HCT116 (cell line): ENCODE data around the gene SPATA17. TPM values are rescaled to one million over a fixed set of nuclear protein-coding genes. Genes with fewer than 3 reads are reported as not detected.

Experiments used
- ATAC-seq: fragments of 200-7000 bp; cut with Tn5 transposase; 2 replicates; pipeline ENCODE4 v1.9.1; 2020; ENCODE audit warnings: mild to moderate bottlenecking, moderate library complexity
- BruUV-seq: library from RNA; stranded (reverse); fragments of 400-500 nt; replicated peaks from 2 replicates; lab custom pipeline; 2021; lab: Mats Ljungman, UMichigan
- CTCF ChIA-PET: fragments of 300-600 bp; sonication (Branson Sonifier 250); formaldehyde crosslinking; loops from one replicate; lab custom pipeline; 2021; ENCODE audit warnings: antibody characterized with exemption; lab: Charles Lee
- POLR2A ChIA-PET: fragments of 300-600, 350-600 bp; sonication (Branson Sonifier 250); formaldehyde crosslinking; loops from one replicate; lab custom pipeline; 2021; ENCODE audit warnings: antibody characterized with exemption; lab: Charles Lee
- RAD21 ChIA-PET, 2 experiments: fragments of 300-600 bp; sonication (Branson Sonifier 250); formaldehyde crosslinking; loops; one replicate each; lab custom pipeline; 2023; ENCODE audit warnings: low total read pairs in 2 of 2; ENCODE audit not compliant: uncharacterized antibody in 2 of 2, unreplicated experiment in 2 of 2, low non-redundant PET in 1 of 2; lab: Charles Lee
- DNase-seq: peaks from one replicate; pipeline ENCODE4 v3.0.0-alpha.2; 2010; ENCODE audit warnings: low read depth, low spot score
- H2AFZ ChIP-seq: fragments of 200-600 bp; shearing (Covaris generic), sonication (generic); 2 replicates; pipeline ENCODE4 v1.6.1; 2017; ENCODE audit warnings: low read depth, mixed run types, mixed read lengths, antibody characterized with exemption, low read length; ENCODE audit not compliant: poor library complexity, severe bottlenecking
- H3K27ac ChIP-seq: 2 replicates; pipeline ENCODE4 v1.5.1; 2012; ENCODE audit warnings: low read depth, low read length
- H3K27me3 ChIP-seq: fragments of 200-600 bp; sonication (generic); 2 replicates; pipeline ENCODE4 v1.6.1; 2016; ENCODE audit warnings: mixed run types, low read length, mixed read lengths; ENCODE audit not compliant: insufficient read depth
- H3K36me3 ChIP-seq, 2 experiments: fragments of 200-500 bp in 1 of 2; fragments of 200-600 bp in 1 of 2; sonication (Bioruptor generic) in 1 of 2; sonication (generic) in 1 of 2; 2 replicates each; pipeline versions ENCODE4 v1.5.1 to v1.6.1; 2014 to 2016; ENCODE audit warnings: low read length in 2 of 2, inconsistent platforms in 1 of 2, mixed read lengths in 1 of 2, mixed run types in 1 of 2; ENCODE audit not compliant: insufficient read depth in 2 of 2, control insufficient read depth in 1 of 2
- H3K4me1 ChIP-seq, 2 experiments: fragments of 200-600 bp in 1 of 2; sonication (generic) in 1 of 2; 2 replicates each; pipeline versions ENCODE4 v1.5.1 to v1.6.1; 2012 to 2017; ENCODE audit warnings: low read length in 2 of 2, inconsistent platforms in 1 of 2, mild to moderate bottlenecking in 1 of 2, mixed read lengths in 1 of 2, mixed run types in 1 of 2, moderate library complexity in 1 of 2; ENCODE audit not compliant: insufficient read depth in 2 of 2, control insufficient read depth in 1 of 2
- H3K4me2 ChIP-seq: fragments of 200-600 bp; sonication (generic); 2 replicates; pipeline ENCODE4 v1.6.1; 2017; ENCODE audit warnings: mixed run types, low read length, mixed read lengths
- H3K4me3 ChIP-seq, 2 experiments: fragments of 200-600 bp in 1 of 2; sonication (generic) in 1 of 2; replicated peaks in 1 of 2; 2 replicates each; pipeline ENCODE4 v1.5.1; 2011 to 2016; ENCODE audit warnings: low read length in 2 of 2, control low read depth in 1 of 2, low read depth in 1 of 2, mild to moderate bottlenecking in 1 of 2, mixed read lengths in 1 of 2, mixed run types in 1 of 2
- H3K79me2 ChIP-seq: fragments of 200-600 bp; sonication (generic); 2 replicates; pipeline ENCODE4 v1.6.1; 2017; ENCODE audit warnings: mild to moderate bottlenecking, mixed run types, low read length, moderate library complexity, mixed read lengths; ENCODE audit not compliant: insufficient read depth
- H3K9ac ChIP-seq: fragments of 200-600 bp; sonication (generic); 2 replicates; pipeline ENCODE4 v1.6.1; 2016; ENCODE audit warnings: low read length, mixed read lengths
- H3K9me2 ChIP-seq: fragments of 200-600 bp; sonication (generic), shearing (Covaris generic); 2 replicates; pipeline ENCODE4 v1.6.1; 2017; ENCODE audit warnings: mixed run types, mild to moderate bottlenecking, moderate library complexity; ENCODE audit not compliant: insufficient read depth
- H3K9me3 ChIP-seq, 2 experiments: fragments of 200-500 bp in 1 of 2; fragments of 200-600 bp in 1 of 2; sonication (Bioruptor generic) in 1 of 2; sonication (generic) in 1 of 2; 2 replicates each; pipeline ENCODE4 v1.6.1; 2014 to 2017; ENCODE audit warnings: low read length in 2 of 2, mixed read lengths in 2 of 2, inconsistent platforms in 1 of 2, low read depth in 1 of 2, mild to moderate bottlenecking in 1 of 2, mixed run types in 1 of 2, moderate library complexity in 1 of 2; ENCODE audit not compliant: control insufficient read depth in 1 of 2, insufficient read depth in 1 of 2
- H4K20me1 ChIP-seq: fragments of 200-600 bp; sonication (generic), shearing (Covaris generic); 2 replicates; pipeline ENCODE4 v1.6.1; 2017; ENCODE audit warnings: mixed run types, mild to moderate bottlenecking, moderate library complexity; ENCODE audit not compliant: insufficient read depth
- CEBPB ChIP-seq: IDR thresholded peaks from 2 replicates; pipeline ENCODE4 v1.6.1; 2012; ENCODE audit warnings: low read depth
- CTCF ChIP-seq, 3 experiments: fragments of 200-600 bp in 1 of 3; sonication (generic) in 1 of 3; IDR thresholded peaks in 2 of 3; conservative IDR thresholded peaks in 1 of 3; 2 replicates each; pipeline ENCODE4 v1.5.1; 2012 to 2017; ENCODE audit warnings: low read depth in 2 of 3, low read length in 2 of 3, antibody characterized with exemption in 1 of 3, borderline replicate concordance in 1 of 3, control low read depth in 1 of 3, mild to moderate bottlenecking in 1 of 3, mixed read lengths in 1 of 3, mixed run types in 1 of 3, moderate library complexity in 1 of 3; ENCODE audit not compliant: insufficient read depth in 1 of 3
- ELF1 ChIP-seq: IDR thresholded peaks from 2 replicates; pipeline ENCODE4 v1.6.1; 2012; ENCODE audit warnings: low read depth, borderline replicate concordance
- EZH2 ChIP-seq: fragments of 200-600 bp; sonication (generic); IDR thresholded peaks from 2 replicates; pipeline ENCODE4 v1.6.1; 2017; ENCODE audit warnings: antibody characterized with exemption, mixed run types
- FOSL1 ChIP-seq: IDR thresholded peaks from 2 replicates; pipeline ENCODE4 v1.6.1; 2012; ENCODE audit warnings: low read depth
- MAX ChIP-seq: IDR thresholded peaks from 2 replicates; pipeline ENCODE4 v1.6.1; 2012
- POLR2AphosphoS5 ChIP-seq: IDR thresholded peaks from 2 replicates; pipeline ENCODE4 v1.6.1; 2011; ENCODE audit warnings: mild to moderate bottlenecking, low read depth, low read length, moderate library complexity
- SIN3A ChIP-seq: IDR thresholded peaks from 2 replicates; pipeline ENCODE4 v1.6.1; 2012; ENCODE audit warnings: low read depth
- SP1 ChIP-seq: IDR thresholded peaks from 2 replicates; pipeline ENCODE4 v1.6.1; 2012; ENCODE audit warnings: low read depth
- SRF ChIP-seq: IDR thresholded peaks from 2 replicates; pipeline ENCODE4 v1.6.1; 2012; ENCODE audit warnings: low read depth
- TCF7L2 ChIP-seq: IDR thresholded peaks from 2 replicates; pipeline ENCODE4 v1.7.0; 2011; ENCODE audit warnings: borderline replicate concordance, inconsistent platforms; ENCODE audit not compliant: insufficient read depth, insufficient read length; ENCODE audit errors: extremely low read depth
- ZFX ChIP-seq: fragments of 450-650 bp; IDR thresholded peaks from 2 replicates; pipeline ENCODE4 v1.6.1; 2017
- ZNF274 ChIP-seq: fragments of 200-500 bp; sonication (Bioruptor generic); IDR thresholded peaks from 2 replicates; pipeline ENCODE4 v1.6.1; 2014; ENCODE audit warnings: mild to moderate bottlenecking, low read depth, low read length, inconsistent platforms
- intact Hi-C: fragments of 100-400 bp; cut with micrococcal nuclease; formaldehyde crosslinking; loops from 2 replicates; pipeline ENCODE4 v1.10.0; 2022
- total RNA-seq: library from RNA; stranded (reverse); gene quantifications from one replicate; pipeline ENCODE4 v1.2.1, GENCODE V29; 2021; ENCODE audit not compliant: unreplicated experiment
- TF ChIP-seq, protein P1 (sequence below): IDR thresholded peaks from 2 replicates; pipeline ENCODE4 v1.6.1; 2011; ENCODE audit warnings: mild to moderate bottlenecking, low read length, moderate library complexity; ENCODE audit not compliant: insufficient replicate concordance; ENCODE audit errors: extremely low read depth

The SPATA17 gene
- total RNA-seq, 1 experiment from 2014 or later = 2.5 TPM

DNA sequence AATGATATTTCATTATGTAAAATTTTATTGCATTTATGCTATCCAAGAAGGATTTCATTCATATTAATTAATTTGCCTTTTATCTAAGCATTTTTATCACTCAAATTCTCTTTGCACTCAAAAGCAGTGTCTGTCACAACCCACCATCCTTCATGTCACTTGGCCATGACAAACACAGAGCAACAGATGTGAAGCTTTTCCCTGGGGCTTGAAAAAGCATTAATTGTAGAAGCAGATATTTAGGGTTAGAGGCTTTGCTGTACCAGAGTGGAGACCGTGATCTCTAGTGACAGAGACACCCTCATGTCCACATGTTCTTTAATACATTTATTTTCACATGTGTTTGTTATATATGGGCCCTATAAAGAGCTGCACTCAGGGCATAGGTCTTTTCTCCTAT is 230.5 kb downstream of the SPATA17 start:
- intact Hi-C loops = no loop called here
- no peak for DNase-seq
- RAD21 ChIA-PET = no interaction called here
- Histone ChIP-seq H3K9ac (no peak overlapping the region), H3K9me3 (no peaks in the 10 kb centered on the region), H3K27ac (no peak overlapping the region), H2AFZ (no peak overlapping the region), H3K4me2 (no peak overlapping the region), H3K79me2 (no peaks in the 10 kb centered on the region), H3K36me3 (no peaks in the 10 kb centered on the region), H3K4me3 (no peak overlapping the region), H3K9me2 (no peaks in the 10 kb centered on the region), H3K27me3 (no peaks in the 10 kb centered on the region; the same call in 1 of the 2 replicates), H4K20me1 (no peaks in the 10 kb centered on the region), H3K4me1 (no peaks in the 10 kb centered on the region)
- CTCF ChIA-PET = no interaction called here
- POLR2A ChIA-PET = no interaction called here
- TF ChIP-seq FOSL1 (no peak), MAX (no peak), CTCF (IDR thresholded peaks at IDR 0.05 in 2 of 3, conservative IDR thresholded peaks at IDR 0.05 in 1 of 3; ENCODE audit: borderline replicate concordance in 1 of 3, insufficient read depth in 1 of 3, low read depth in 2 of 3, low read length in 2 of 3) (no peak), CEBPB (no peak), POLR2AphosphoS5 (no peak), TCF7L2 (no peak), SP1 (no peak), SIN3A (no peak), EZH2 (no peak), ZNF274 (no peak), SRF (no peak), ZFX (no peak), ELF1 (no peak)
- TF ChIP-seq, protein P1, sequence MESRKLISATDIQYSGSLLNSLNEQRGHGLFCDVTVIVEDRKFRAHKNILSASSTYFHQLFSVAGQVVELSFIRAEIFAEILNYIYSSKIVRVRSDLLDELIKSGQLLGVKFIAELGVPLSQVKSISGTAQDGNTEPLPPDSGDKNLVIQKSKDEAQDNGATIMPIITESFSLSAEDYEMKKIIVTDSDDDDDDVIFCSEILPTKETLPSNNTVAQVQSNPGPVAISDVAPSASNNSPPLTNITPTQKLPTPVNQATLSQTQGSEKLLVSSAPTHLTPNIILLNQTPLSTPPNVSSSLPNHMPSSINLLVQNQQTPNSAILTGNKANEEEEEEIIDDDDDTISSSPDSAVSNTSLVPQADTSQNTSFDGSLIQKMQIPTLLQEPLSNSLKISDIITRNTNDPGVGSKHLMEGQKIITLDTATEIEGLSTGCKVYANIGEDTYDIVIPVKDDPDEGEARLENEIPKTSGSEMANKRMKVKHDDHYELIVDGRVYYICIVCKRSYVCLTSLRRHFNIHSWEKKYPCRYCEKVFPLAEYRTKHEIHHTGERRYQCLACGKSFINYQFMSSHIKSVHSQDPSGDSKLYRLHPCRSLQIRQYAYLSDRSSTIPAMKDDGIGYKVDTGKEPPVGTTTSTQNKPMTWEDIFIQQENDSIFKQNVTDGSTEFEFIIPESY = no peak
- BruUV-seq = no TSS peak
- ATAC-seq = no peak
